HUDEP-2 (cell line): ENCODE data around the gene BRD3OS.

Source experiments
- DNase-seq, 76 experiments: peaks; one replicate each; lab custom pipeline; 2025; ENCODE audit not compliant: unreplicated experiment in 76 of 76; lab: John Stamatoyannopoulos, UW

BRD3OS gene

GRCh38 chr9:134031783-134032182 is 6.5 kb downstream of the BRD3OS start:
- DNase-seq = no peak

GRCh38 chr9:134032456-134033222 is 7.4 kb downstream of the BRD3OS start:
- DNase-seq = no peak

GRCh38 chr9:134033516-134034214 is 8.4 kb downstream of the BRD3OS start:
- no peak for DNase-seq

GRCh38 chr9:134034215-134035040 is 9.1 kb downstream of the BRD3OS start:
- DNase-seq = no peak

GRCh38 chr9:134035041-134036039 is 10.1 kb downstream of the BRD3OS start:
- no peak for DNase-seq

- DNase-seq = no peak
Observed at GRCh38 chr9:134036130-134036529, 10.8 kb downstream of the BRD3OS start.

- no peak for DNase-seq
Observed at GRCh38 chr9:134037641-134038040, 12.4 kb downstream of the BRD3OS start.

GRCh38 chr9:134039386-134040175 is 14.3 kb downstream of the BRD3OS start:
- DNase-seq = no peak

- DNase-seq = no peak
Observed at GRCh38 chr9:134040176-134040565, 14.9 kb downstream of the BRD3OS start.

- DNase-seq = peak in 61 of 76 experiments; percentile 3 to 64 (median 37)
Observed at GRCh38 chr9:134040781-134041648, 15.7 kb downstream of the BRD3OS start.

GRCh38 chr9:134041649-134041962 is 16.3 kb downstream of the BRD3OS start:
- DNase-seq = no peak

GRCh38 chr9:134043531-134043988 is 18.3 kb downstream of the BRD3OS start:
- no peak for DNase-seq

- DNase-seq = no peak
Observed at GRCh38 chr9:134044944-134045343, 19.7 kb downstream of the BRD3OS start.

GRCh38 chr9:134045841-134046544 is 20.7 kb downstream of the BRD3OS start:
- no peak for DNase-seq

GRCh38 chr9:134046894-134047681 is 21.8 kb downstream of the BRD3OS start:
- no peak for DNase-seq

- DNase-seq = no peak
Observed at GRCh38 chr9:134047868-134048581, 22.7 kb downstream of the BRD3OS start.
